ENCODE measurements around the gene ZIK1.
A peak's percentile ranks its signal among the peaks of the same experiment; 100 is the strongest.

The ZIK1 gene

GRCh38 chr19:57613941-57614743, 30.2 kb downstream of the ZIK1 start, which contains the start of gene ZNF134:
Gene ZNF134, plus strand, starts transcription at chr19:57614242. Its CDS starts 5,227 bp downstream, at chr19:57619469.
- DNase-seq, result peak; percentile 82

- no peak for DNase-seq
Measured at GRCh38 chr19:57615346-57615745, 31.4 kb downstream of the ZIK1 start.

GRCh38 chr19:57620673-57621348, 36.9 kb downstream of the ZIK1 start:
- no peak for DNase-seq

GRCh38 chr19:57623091-57623490, 39.1 kb downstream of the ZIK1 start:
- no peak for DNase-seq

GRCh38 chr19:57632987-57633831, 49.3 kb downstream of the ZIK1 start, which contains the start of gene ZNF211:
Gene ZNF211, plus strand, starts transcription at chr19:57633168. Its CDS starts 179 bp downstream, at chr19:57633347.
- DNase-seq, result peak; percentile 81

- DNase-seq, result no peak
Measured at GRCh38 chr19:57633832-57634131, 49.8 kb downstream of the ZIK1 start.

- no peak for DNase-seq
Measured at GRCh38 chr19:57637379-57637778, 53.4 kb downstream of the ZIK1 start.

- no peak for DNase-seq
Measured at GRCh38 chr19:57641715-57642234, 57.8 kb downstream of the ZIK1 start.

- no peak for DNase-seq
Measured at GRCh38 chr19:57642396-57643046, 58.6 kb downstream of the ZIK1 start.

Measured in effector CD4-positive, alpha-beta T cell (primary cell).